CD4-positive, alpha-beta T cell (primary cell): ENCODE data around the gene MYO5A. TPM values are rescaled to one million over a fixed set of nuclear protein-coding genes. Genes with fewer than 3 reads are reported as not detected.

ENCODE experiments used
- ATAC-seq: fragments of 200-7000 bp; cut with Tn5 transposase; one replicate; pipeline ENCODE4 v1.10.0; 2022; ENCODE audit warnings: mild to moderate bottlenecking; ENCODE audit not compliant: poor library complexity
- CTCF ChIA-PET: fragments of 350-600 bp; sonication (Branson Sonifier 250); formaldehyde crosslinking; loops from one replicate; lab custom pipeline; 2021; ENCODE audit warnings: antibody characterized with exemption, inconsistent platforms; lab: Charles Lee
- POLR2A ChIA-PET: fragments of 350-600 bp; sonication (Branson Sonifier 250); formaldehyde crosslinking; loops from one replicate; lab custom pipeline; 2021; ENCODE audit warnings: antibody characterized with exemption, inconsistent platforms; lab: Charles Lee
- DNase-seq, 14 experiments: peaks; one replicate each; pipeline ENCODE4 v3.0.0-alpha.2; 2013 to 2020; ENCODE audit warnings: mixed read lengths in 2 of 14
- H3K27ac ChIP-seq, 2 donors: one replicate each; pipeline versions ENCODE4 v1.5.1 to v1.7.0; 2013; ENCODE audit warnings: low read length in 2 of 2, low read depth in 1 of 2, mild to moderate bottlenecking in 1 of 2
- H3K27me3 ChIP-seq, 2 experiments: 1 replicate in 1 of 2; 2 replicates in 1 of 2; pipeline versions ENCODE4 v1.6.1 to v1.7.0; 2013; ENCODE audit warnings: low read length in 2 of 2, control low read depth in 1 of 2, mild to moderate bottlenecking in 1 of 2, moderate library complexity in 1 of 2; ENCODE audit not compliant: insufficient read depth in 2 of 2, control insufficient read depth in 1 of 2
- H3K36me3 ChIP-seq: one replicate; pipeline ENCODE4 v1.6.1; 2013; ENCODE audit warnings: low read length, control low read depth; ENCODE audit not compliant: insufficient read depth
- H3K4me1 ChIP-seq: one replicate; pipeline ENCODE4 v1.6.1; 2013; ENCODE audit warnings: low read length, control low read depth; ENCODE audit not compliant: insufficient read depth
- H3K4me3 ChIP-seq: one replicate; pipeline ENCODE4 v1.5.1; 2013; ENCODE audit warnings: mild to moderate bottlenecking, low read length, moderate library complexity
- H3K9me3 ChIP-seq, 2 experiments: 1 replicate in 1 of 2; 2 replicates in 1 of 2; pipeline versions ENCODE4 v1.6.1 to v1.7.0; 2013; ENCODE audit warnings: low read length in 2 of 2, mild to moderate bottlenecking in 2 of 2, control low read depth in 1 of 2, moderate library complexity in 1 of 2; ENCODE audit not compliant: control insufficient read depth in 1 of 2, insufficient read depth in 1 of 2
- H3K27ac Mint-ChIP-seq: one replicate; pipeline ENCODE4 v1.8.0; 2020; ENCODE audit warnings: mixed read lengths
- H3K27me3 Mint-ChIP-seq: one replicate; pipeline ENCODE4 v1.8.0; 2021; ENCODE audit warnings: mixed read lengths
- H3K36me3 Mint-ChIP-seq: one replicate; pipeline ENCODE4 v1.8.0; 2021; ENCODE audit warnings: low read depth, mixed read lengths
- H3K4me1 Mint-ChIP-seq: one replicate; pipeline ENCODE4 v1.8.0; 2021; ENCODE audit warnings: low read depth, mixed read lengths
- H3K4me3 Mint-ChIP-seq: one replicate; pipeline ENCODE4 v1.8.0; 2020; ENCODE audit warnings: mild to moderate bottlenecking, mixed read lengths
- H3K9me3 Mint-ChIP-seq: one replicate; pipeline ENCODE4 v1.8.0; 2020; ENCODE audit warnings: mixed read lengths
- intact Hi-C, 2 experiments: fragments of 100-400 bp; cut with DNase I in 1 of 2; cut with micrococcal nuclease in 1 of 2; formaldehyde crosslinking; loops; one replicate each; pipeline versions ENCODE4 v1.15.1 to v1.9.0; 2023 to 2025; cut with DNase I, micrococcal nuclease
- total RNA-seq, 174 experiments: library from RNA in 2 of 174; stranded (reverse) in 2 of 174; gene quantifications; one replicate each; pipeline ENCODE4 v1.2.3 and lab custom pipeline; 2021 to 2026
- TF ChIP-seq, protein P1 (sequence below): fragments of 200-600 bp; IDR thresholded peaks from one replicate; pipeline ENCODE4 v1.8.0; 2022; ENCODE audit warnings: antibody characterized with exemption, mild to moderate bottlenecking

Gene MYO5A
- total RNA-seq, 2 experiments from 2014 or later: 25.5 TPM

GRCh38 chr15:52415628-52416027 lies 113.1 kb downstream of the MYO5A start:
- no peak for ATAC-seq
- H3K4me3 ChIP-seq: no peak overlapping the region
- CTCF ChIA-PET: no interaction called here
- TF ChIP-seq, protein P1, sequence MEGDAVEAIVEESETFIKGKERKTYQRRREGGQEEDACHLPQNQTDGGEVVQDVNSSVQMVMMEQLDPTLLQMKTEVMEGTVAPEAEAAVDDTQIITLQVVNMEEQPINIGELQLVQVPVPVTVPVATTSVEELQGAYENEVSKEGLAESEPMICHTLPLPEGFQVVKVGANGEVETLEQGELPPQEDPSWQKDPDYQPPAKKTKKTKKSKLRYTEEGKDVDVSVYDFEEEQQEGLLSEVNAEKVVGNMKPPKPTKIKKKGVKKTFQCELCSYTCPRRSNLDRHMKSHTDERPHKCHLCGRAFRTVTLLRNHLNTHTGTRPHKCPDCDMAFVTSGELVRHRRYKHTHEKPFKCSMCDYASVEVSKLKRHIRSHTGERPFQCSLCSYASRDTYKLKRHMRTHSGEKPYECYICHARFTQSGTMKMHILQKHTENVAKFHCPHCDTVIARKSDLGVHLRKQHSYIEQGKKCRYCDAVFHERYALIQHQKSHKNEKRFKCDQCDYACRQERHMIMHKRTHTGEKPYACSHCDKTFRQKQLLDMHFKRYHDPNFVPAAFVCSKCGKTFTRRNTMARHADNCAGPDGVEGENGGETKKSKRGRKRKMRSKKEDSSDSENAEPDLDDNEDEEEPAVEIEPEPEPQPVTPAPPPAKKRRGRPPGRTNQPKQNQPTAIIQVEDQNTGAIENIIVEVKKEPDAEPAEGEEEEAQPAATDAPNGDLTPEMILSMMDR: no peak
- Mint-ChIP-seq H3K4me1 (no peaks in the 10 kb centered on the region), H3K27ac (no peak overlapping the region), H3K36me3 (peaks cover 40% of the 10 kb centered on the region), H3K9me3 (no peaks in the 10 kb centered on the region), H3K27me3 (no peaks in the 10 kb centered on the region), H3K4me3 (no peak overlapping the region)
- intact Hi-C loops: no loop called here
- peaks cover 25% of the 10 kb centered on the region for H3K36me3 ChIP-seq
- no peak for DNase-seq
- no peak overlapping the region for H3K27ac ChIP-seq
- no peaks in the 10 kb centered on the region for H3K9me3 ChIP-seq
- POLR2A ChIA-PET: no interaction called here
- H3K4me1 ChIP-seq: no peaks in the 10 kb centered on the region
- no peaks in the 10 kb centered on the region for H3K27me3 ChIP-seq

- no peak overlapping the region for H3K27ac Mint-ChIP-seq
- ChIA-PET POLR2A (no interaction called here), CTCF (interaction anchor here (1.5 kb wide), 1 partner anchor 9 kb away, joined by 5 read pairs; no protein-coding TSS in a partner anchor)
- intact Hi-C loops: no loop called here
- no peak overlapping the region for H3K4me3 Mint-ChIP-seq
- H3K9me3 Mint-ChIP-seq: no peaks in the 10 kb centered on the region
- ATAC-seq (no peak), DNase-seq (no peak)
- Histone ChIP-seq H3K36me3 (peaks cover 30% of the 10 kb centered on the region), H3K4me1 (no peaks in the 10 kb centered on the region), H3K9me3 (no peaks in the 10 kb centered on the region), H3K27me3 (no peaks in the 10 kb centered on the region), H3K27ac (no peak overlapping the region), H3K4me3 (no peak overlapping the region)
- peaks cover 40% of the 10 kb centered on the region for H3K36me3 Mint-ChIP-seq
- TF ChIP-seq, protein P1: no peak
- H3K4me1 Mint-ChIP-seq: no peaks in the 10 kb centered on the region
- no peaks in the 10 kb centered on the region for H3K27me3 Mint-ChIP-seq
Observed at GRCh38 chr15:52414936-52415335, 113.7 kb downstream of the MYO5A start.

DNA sequence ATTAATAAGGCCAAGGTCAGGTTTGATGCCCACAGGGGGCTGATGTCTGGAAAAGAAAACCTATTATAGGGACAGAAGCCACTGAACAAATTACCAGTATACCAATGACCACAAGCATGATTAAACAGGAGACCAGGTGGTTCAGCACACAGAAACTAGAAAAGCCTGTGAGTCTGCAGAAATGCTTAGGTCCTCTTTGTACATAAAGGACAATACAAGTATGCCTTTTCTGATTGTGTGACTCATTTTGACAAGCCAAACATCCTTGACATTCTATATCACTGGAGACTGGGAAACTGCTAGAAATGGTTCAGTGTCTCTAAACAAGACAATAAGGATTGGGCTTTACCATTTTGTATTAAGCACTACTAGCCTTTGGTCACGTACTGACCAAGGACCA lies 119.9 kb downstream of the MYO5A start:
- H3K4me3 Mint-ChIP-seq: no peak overlapping the region
- H3K4me3 ChIP-seq: no peak overlapping the region

More for the DNA sequence above, 119.9 kb downstream of the MYO5A start:
- Mint-ChIP-seq H3K27me3 (no peaks in the 10 kb centered on the region), H3K4me1 (no peaks in the 10 kb centered on the region), H3K27ac (no peak overlapping the region), H3K36me3 (peaks cover 48% of the 10 kb centered on the region), H3K9me3 (no peaks in the 10 kb centered on the region)
- H3K9me3 ChIP-seq: no peaks in the 10 kb centered on the region
- no peaks in the 10 kb centered on the region for H3K4me1 ChIP-seq
- H3K27me3 ChIP-seq: no peaks in the 10 kb centered on the region
- TF ChIP-seq, protein P1: no peak
- no peak overlapping the region for H3K27ac ChIP-seq
- ChIA-PET POLR2A (no interaction called here), CTCF (no interaction called here)
- peaks cover 33% of the 10 kb centered on the region for H3K36me3 ChIP-seq
- DNase-seq (no peak), ATAC-seq (no peak)
- intact Hi-C loops: no loop called here
